ENCODE results near the gene AGK.

DNA sequence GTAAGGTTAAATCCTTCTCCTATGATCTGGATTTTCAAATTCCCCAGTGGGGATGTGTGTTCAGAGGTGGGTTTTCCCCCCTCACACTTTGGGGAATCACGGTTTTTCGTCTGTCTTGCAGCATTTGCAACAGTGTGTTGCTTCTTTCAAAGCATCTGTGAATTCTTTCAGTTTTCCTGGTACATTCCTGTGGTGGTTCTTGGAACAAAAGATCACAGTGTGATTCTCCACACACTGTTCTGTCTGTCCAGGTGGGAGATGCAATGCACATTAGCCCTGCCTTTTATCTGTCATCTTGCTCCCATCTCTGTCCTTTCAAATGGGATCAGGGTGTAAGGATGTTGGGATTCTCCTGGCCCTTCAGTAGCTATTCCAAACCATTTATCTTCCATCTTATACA, 11.8 kb downstream of the AGK start:
- TF ChIP-seq, protein P1, sequence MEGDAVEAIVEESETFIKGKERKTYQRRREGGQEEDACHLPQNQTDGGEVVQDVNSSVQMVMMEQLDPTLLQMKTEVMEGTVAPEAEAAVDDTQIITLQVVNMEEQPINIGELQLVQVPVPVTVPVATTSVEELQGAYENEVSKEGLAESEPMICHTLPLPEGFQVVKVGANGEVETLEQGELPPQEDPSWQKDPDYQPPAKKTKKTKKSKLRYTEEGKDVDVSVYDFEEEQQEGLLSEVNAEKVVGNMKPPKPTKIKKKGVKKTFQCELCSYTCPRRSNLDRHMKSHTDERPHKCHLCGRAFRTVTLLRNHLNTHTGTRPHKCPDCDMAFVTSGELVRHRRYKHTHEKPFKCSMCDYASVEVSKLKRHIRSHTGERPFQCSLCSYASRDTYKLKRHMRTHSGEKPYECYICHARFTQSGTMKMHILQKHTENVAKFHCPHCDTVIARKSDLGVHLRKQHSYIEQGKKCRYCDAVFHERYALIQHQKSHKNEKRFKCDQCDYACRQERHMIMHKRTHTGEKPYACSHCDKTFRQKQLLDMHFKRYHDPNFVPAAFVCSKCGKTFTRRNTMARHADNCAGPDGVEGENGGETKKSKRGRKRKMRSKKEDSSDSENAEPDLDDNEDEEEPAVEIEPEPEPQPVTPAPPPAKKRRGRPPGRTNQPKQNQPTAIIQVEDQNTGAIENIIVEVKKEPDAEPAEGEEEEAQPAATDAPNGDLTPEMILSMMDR (IDR thresholded peaks at IDR 0.05), result no peak
- no peak for TF ChIP-seq ZFX (IDR thresholded peaks at IDR 0.05; ENCODE audit: borderline replicate concordance)
